PC-9 (cell line): ENCODE data around the gene EPHA4. TPM values are rescaled to one million over a fixed set of nuclear protein-coding genes. Genes with fewer than 3 reads are reported as not detected.

Experiments used
- BruUV-seq: library from RNA; stranded (reverse); fragments of 400-500 nt; replicated peaks from 2 replicates; lab custom pipeline; 2021; lab: Mats Ljungman, UMichigan
- CTCF ChIA-PET: fragments of 300-600 bp; sonication (Branson Sonifier 250); formaldehyde crosslinking; loops from one replicate; lab custom pipeline; 2022; ENCODE audit warnings: antibody characterized with exemption; lab: Charles Lee
- POLR2A ChIA-PET: fragments of 300-600 bp; sonication (Branson Sonifier 250); formaldehyde crosslinking; loops from one replicate; lab custom pipeline; 2022; ENCODE audit warnings: antibody characterized with exemption; ENCODE audit not compliant: unreplicated experiment; lab: Charles Lee
- DNase-seq, 2 experiments: peaks; one replicate each; pipeline versions ENCODE4 v3.0.0 to v3.0.0-alpha.2; 2015 to 2022; ENCODE audit warnings: mixed read lengths in 1 of 2
- H2AFZ ChIP-seq: fragments of 200-600 bp; sonication (generic); 2 replicates; pipeline ENCODE4 v1.8.1; 2017; ENCODE audit warnings: antibody characterized with exemption
- H3F3A ChIP-seq: fragments of 200-600 bp; sonication (generic); 2 replicates; pipeline ENCODE4 v1.8.1; 2017; ENCODE audit warnings: antibody characterized with exemption, mild to moderate bottlenecking, low read depth; ENCODE audit not compliant: insufficient read depth
- H3K27ac ChIP-seq: fragments of 200-600 bp; sonication (generic); 2 replicates; pipeline ENCODE4 v1.6.1; 2016; ENCODE audit warnings: mixed run types
- H3K27me3 ChIP-seq: fragments of 200-600 bp; sonication (generic); 2 replicates; pipeline ENCODE4 v1.6.1; 2016; ENCODE audit warnings: low read depth, mixed run types; ENCODE audit not compliant: insufficient read depth
- H3K36me3 ChIP-seq: fragments of 200-600 bp; sonication (generic); 2 replicates; pipeline ENCODE4 v1.6.1; 2016; ENCODE audit warnings: low read depth, mixed run types
- H3K4me1 ChIP-seq: fragments of 200-600 bp; sonication (generic); replicated peaks from 2 replicates; pipeline ENCODE4 v1.6.1; 2016; ENCODE audit warnings: mixed run types; ENCODE audit not compliant: insufficient read depth
- H3K4me2 ChIP-seq: fragments of 200-600 bp; sonication (generic); 2 replicates; pipeline ENCODE4 v1.6.1; 2017; ENCODE audit warnings: mixed run types
- H3K4me3 ChIP-seq: fragments of 200-600 bp; sonication (generic); 2 replicates; pipeline ENCODE4 v1.6.1; 2016; ENCODE audit warnings: mixed run types
- H3K79me2 ChIP-seq: fragments of 200-600 bp; sonication (generic); 2 replicates; pipeline ENCODE4 v1.6.1; 2017; ENCODE audit warnings: low read depth, mixed run types
- H3K9me2 ChIP-seq: fragments of 200-600 bp; sonication (generic); 2 replicates; pipeline ENCODE4 v1.8.1; 2017; ENCODE audit warnings: mild to moderate bottlenecking; ENCODE audit not compliant: insufficient read depth
- H3K9me3 ChIP-seq: fragments of 200-600 bp; sonication (generic); 2 replicates; pipeline ENCODE4 v1.8.1; 2016; ENCODE audit warnings: low read depth; ENCODE audit not compliant: insufficient read depth
- H4K20me1 ChIP-seq: fragments of 200-600 bp; sonication (generic); 2 replicates; pipeline ENCODE4 v1.8.1; 2017; ENCODE audit not compliant: insufficient read depth
- EZH2 ChIP-seq: fragments of 200-600 bp; sonication (generic); IDR thresholded peaks from 2 replicates; pipeline ENCODE4 v1.8.0; 2017; ENCODE audit warnings: antibody characterized with exemption, low read depth
- intact Hi-C: fragments of 100-400 bp; cut with micrococcal nuclease; formaldehyde crosslinking; loops from one replicate; pipeline ENCODE4 v1.10.0; 2022; ENCODE audit not compliant: unreplicated experiment
- total RNA-seq: library from RNA; stranded (reverse); gene quantifications from 2 replicates; pipeline ENCODE4 v1.2.3, GENCODE V29; 2021
- TF ChIP-seq, protein P1 (sequence below): fragments of 200-600 bp; sonication (generic); conservative IDR thresholded peaks from 2 replicates; pipeline ENCODE4 v1.6.1; 2017; ENCODE audit warnings: mixed run types, antibody characterized with exemption, mild to moderate bottlenecking, moderate library complexity

Gene EPHA4
- total RNA-seq, 1 experiment from 2014 or later: 10.6 TPM

DNA sequence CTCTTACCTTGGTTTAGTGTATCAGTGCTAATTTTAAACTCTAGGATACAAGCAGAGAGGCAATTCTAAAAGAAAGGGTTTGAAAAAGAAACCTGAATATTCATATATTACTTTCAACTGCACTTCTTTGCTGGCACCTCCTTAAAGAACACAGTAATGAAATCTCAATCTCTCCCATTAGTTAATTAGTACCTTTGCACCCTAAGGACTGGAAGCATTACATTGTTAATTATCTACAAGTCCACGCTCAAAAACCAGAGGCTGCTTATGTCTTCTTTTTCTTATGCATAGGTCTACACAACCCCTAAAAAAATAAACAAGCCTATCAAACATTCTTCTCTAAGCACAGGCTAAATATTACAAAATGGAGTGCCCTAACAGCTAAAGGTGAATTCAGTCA, 20.2 kb downstream of the EPHA4 start:
- BruUV-seq: no TSS peak
- intact Hi-C loops: no loop called here
- H3K9me2 ChIP-seq: no peaks in the 10 kb centered on the region

DNA sequence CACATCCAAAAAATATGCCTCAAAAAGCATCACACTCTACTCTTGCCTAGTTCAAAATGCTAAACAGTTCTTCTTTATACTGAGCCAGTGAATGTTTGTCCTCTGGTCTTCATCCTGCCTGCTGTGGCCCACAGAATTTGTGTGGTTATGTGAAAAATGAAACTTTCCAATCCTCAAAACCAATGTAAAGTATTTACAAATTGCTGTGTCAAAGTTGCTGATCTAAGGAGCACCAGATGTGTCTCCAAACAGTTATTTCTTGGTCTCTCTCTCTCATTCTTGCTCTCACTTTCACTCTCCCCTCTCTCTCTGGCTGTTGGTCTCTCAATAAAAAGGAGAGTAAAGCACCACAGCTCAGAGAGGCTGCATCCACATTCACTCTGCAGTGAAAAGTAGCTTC, 23.0 kb downstream of the EPHA4 start:
- peaks cover 25% of the 10 kb centered on the region for H3K4me1 ChIP-seq
- TF ChIP-seq, protein P1, sequence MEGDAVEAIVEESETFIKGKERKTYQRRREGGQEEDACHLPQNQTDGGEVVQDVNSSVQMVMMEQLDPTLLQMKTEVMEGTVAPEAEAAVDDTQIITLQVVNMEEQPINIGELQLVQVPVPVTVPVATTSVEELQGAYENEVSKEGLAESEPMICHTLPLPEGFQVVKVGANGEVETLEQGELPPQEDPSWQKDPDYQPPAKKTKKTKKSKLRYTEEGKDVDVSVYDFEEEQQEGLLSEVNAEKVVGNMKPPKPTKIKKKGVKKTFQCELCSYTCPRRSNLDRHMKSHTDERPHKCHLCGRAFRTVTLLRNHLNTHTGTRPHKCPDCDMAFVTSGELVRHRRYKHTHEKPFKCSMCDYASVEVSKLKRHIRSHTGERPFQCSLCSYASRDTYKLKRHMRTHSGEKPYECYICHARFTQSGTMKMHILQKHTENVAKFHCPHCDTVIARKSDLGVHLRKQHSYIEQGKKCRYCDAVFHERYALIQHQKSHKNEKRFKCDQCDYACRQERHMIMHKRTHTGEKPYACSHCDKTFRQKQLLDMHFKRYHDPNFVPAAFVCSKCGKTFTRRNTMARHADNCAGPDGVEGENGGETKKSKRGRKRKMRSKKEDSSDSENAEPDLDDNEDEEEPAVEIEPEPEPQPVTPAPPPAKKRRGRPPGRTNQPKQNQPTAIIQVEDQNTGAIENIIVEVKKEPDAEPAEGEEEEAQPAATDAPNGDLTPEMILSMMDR: no peak
- TF ChIP-seq EZH2: no peak
- no TSS peak for BruUV-seq
- H3F3A ChIP-seq: peaks cover 17% of the 10 kb centered on the region
- no peak overlapping the region for H3K4me3 ChIP-seq
- H2AFZ ChIP-seq: no peak overlapping the region
- H4K20me1 ChIP-seq: no peaks in the 10 kb centered on the region
- no peak overlapping the region for H3K4me2 ChIP-seq
- no peaks in the 10 kb centered on the region for H3K9me2 ChIP-seq
- no peaks in the 10 kb centered on the region for H3K27me3 ChIP-seq
- DNase-seq: no peak
- H3K36me3 ChIP-seq: no peaks in the 10 kb centered on the region
- POLR2A ChIA-PET: interaction anchor here (0.6 kb wide), 1 partner anchor 1949 kb away, joined by 4 read pairs; no protein-coding TSS in a partner anchor
- CTCF ChIA-PET: no interaction called here
- H3K27ac ChIP-seq: no peak overlapping the region
- peaks cover 4% of the 10 kb centered on the region; the same call in 1 of the 2 replicates for H3K9me3 ChIP-seq
- intact Hi-C loops: no loop called here
- H3K79me2 ChIP-seq: no peaks in the 10 kb centered on the region

More for the DNA sequence above, 20.2 kb downstream of the EPHA4 start:
- Histone ChIP-seq H3K27me3 (no peaks in the 10 kb centered on the region), H3F3A (peaks cover 7% of the 10 kb centered on the region), H3K36me3 (no peaks in the 10 kb centered on the region), H3K9me3 (peaks cover 4% of the 10 kb centered on the region; the same call in 1 of the 2 replicates), H3K4me1 (peaks cover 9% of the 10 kb centered on the region), H3K79me2 (no peaks in the 10 kb centered on the region), H3K4me2 (no peak overlapping the region), H3K27ac (no peak overlapping the region), H3K4me3 (no peak overlapping the region), H2AFZ (no peak overlapping the region), H4K20me1 (no peaks in the 10 kb centered on the region)
- POLR2A ChIA-PET: no interaction called here
- CTCF ChIA-PET: no interaction called here
- TF ChIP-seq, protein P1: no peak
- no peak for TF ChIP-seq EZH2
- no peak for DNase-seq

DNA sequence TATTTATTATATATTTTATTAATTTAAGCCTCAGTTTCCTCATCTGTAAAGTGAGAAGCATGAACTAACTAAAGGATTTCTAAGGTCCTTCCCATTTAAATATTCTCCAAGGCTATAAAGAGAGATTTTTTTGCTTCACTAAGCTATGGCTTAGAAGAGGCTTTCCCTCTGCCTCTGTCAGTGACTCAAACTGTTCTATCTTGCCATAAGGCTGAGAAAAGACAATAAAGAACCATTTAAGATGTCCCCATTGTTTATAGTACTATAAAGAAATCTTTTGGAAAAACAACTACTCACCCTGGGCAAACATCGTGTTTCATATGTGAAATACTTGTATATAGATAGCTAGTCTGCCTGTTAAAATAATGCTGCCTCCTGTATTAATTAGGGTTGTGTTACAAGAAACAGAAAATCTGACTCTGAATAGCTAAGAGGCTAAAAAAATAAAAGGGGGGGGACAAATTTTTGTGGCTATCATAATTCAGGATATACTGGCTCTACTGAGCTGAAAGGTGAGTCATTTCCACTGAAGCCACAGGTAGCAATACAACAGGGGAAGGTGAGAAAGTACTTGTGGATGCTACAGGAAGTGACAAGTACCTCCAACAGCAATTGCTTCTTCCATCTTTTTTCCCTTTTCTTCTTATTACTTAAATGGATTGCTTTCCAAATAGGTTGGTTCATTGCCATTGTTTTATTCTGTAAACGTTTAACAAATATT, 25.4 kb downstream of the EPHA4 start:
- Histone ChIP-seq H3K36me3 (no peaks in the 10 kb centered on the region), H3K9me3 (peaks cover 4% of the 10 kb centered on the region; the same call in 1 of the 2 replicates), H4K20me1 (no peaks in the 10 kb centered on the region), H2AFZ (0 out of 2 replicates have a peak overlapping the region, but pooled peaks have one; percentile 5), H3K4me1 (peaks cover 25% of the 10 kb centered on the region), H3K4me2 (peak overlapping the region; percentile 53), H3K4me3 (no peak overlapping the region; the same call in 1 of the 2 replicates), H3K27ac (peak overlapping the region; percentile 74), H3K79me2 (no peaks in the 10 kb centered on the region), H3F3A (peaks cover 17% of the 10 kb centered on the region), H3K27me3 (no peaks in the 10 kb centered on the region), H3K9me2 (no peaks in the 10 kb centered on the region)
- no TSS peak for BruUV-seq
- DNase-seq: peak; percentile 46 to 97
- POLR2A ChIA-PET: interaction anchor here (0.6 to 0.7 kb wide), 5 partner anchors 16 to 1322 kb away, joined by 4 to 7 read pairs (median 7); no protein-coding TSS in a partner anchor
- CTCF ChIA-PET: interaction anchor here (0.6 to 1.1 kb wide), 5 partner anchors 20 to 450 kb away, joined by 3 to 13 read pairs (median 6); no protein-coding TSS in a partner anchor
- intact Hi-C loops: loop anchor here (1.0 kb wide), 1 partner anchor 29 kb away; no protein-coding TSS in a partner anchor
- TF ChIP-seq EZH2: no peak
- TF ChIP-seq, protein P1: 0 out of 2 replicates have a peak, but pooled peaks have one; percentile 12
